ENCODE data around the gene ARHGEF3.

The ARHGEF3 gene, protein sequence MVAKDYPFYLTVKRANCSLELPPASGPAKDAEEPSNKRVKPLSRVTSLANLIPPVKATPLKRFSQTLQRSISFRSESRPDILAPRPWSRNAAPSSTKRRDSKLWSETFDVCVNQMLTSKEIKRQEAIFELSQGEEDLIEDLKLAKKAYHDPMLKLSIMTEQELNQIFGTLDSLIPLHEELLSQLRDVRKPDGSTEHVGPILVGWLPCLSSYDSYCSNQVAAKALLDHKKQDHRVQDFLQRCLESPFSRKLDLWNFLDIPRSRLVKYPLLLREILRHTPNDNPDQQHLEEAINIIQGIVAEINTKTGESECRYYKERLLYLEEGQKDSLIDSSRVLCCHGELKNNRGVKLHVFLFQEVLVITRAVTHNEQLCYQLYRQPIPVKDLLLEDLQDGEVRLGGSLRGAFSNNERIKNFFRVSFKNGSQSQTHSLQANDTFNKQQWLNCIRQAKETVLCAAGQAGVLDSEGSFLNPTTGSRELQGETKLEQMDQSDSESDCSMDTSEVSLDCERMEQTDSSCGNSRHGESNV

DNA sequence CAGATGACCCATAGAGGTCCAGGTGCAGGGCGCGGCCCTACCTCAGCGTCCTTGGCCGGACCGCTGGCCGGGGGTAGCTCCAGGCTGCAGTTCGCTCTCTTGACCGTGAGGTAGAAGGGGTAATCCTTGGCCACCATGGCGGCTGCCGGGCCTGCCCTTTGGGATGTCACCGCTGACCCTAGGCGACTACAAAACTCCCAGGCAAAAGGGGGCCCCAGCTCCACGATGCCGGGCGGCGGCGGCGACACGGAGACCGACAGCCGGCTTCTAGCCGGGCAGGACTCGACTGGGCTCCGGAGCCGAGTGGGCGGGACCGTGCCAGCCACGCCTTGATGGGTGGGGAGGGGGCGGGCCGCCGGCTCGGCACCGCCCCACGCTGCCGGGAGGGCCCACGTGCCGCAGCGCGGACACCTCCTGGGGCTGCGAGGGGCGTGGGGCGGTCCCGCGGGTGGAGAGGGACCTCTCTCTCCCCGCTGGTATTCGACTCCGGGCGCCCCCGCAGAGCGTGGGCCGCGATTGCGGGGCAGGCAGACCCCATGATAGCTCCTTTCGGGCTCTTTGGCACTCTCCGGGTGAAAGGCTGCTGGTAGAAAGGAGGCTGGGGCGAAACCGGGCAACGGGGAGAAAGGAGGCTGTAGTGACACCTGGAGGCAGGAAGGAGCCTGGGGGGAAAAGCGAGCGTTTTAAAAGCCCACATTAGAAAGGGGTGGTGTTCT lies at the start of gene ARHGEF3:
Gene ARHGEF3, minus strand, starts transcription at position 288 of the 716 bp plus-strand sequence. Its CDS starts 151 bp downstream, at position 137.
- peak within 1 kb of the TSS; percentile 84 for H3K4me3 ChIP-seq (ENCODE audit: low read length)
- no peaks in the 10 kb centered on the region for H3K27me3 ChIP-seq (ENCODE audit: control insufficient read depth, insufficient read depth, low read length)
- no peaks in the 10 kb centered on the region for H3K36me3 ChIP-seq (ENCODE audit: control insufficient read depth, insufficient read depth, low read length)
- H3K4me1 ChIP-seq (ENCODE audit: control insufficient read depth, insufficient read depth, low read length), result peaks cover 22% of the 10 kb centered on the region
- H3K27ac ChIP-seq (ENCODE audit: low read depth, low read length), result no peak within 1 kb of the TSS
- peak within 1 kb of the TSS; percentile 54 for H3K9ac ChIP-seq (ENCODE audit: low read length)

DNA sequence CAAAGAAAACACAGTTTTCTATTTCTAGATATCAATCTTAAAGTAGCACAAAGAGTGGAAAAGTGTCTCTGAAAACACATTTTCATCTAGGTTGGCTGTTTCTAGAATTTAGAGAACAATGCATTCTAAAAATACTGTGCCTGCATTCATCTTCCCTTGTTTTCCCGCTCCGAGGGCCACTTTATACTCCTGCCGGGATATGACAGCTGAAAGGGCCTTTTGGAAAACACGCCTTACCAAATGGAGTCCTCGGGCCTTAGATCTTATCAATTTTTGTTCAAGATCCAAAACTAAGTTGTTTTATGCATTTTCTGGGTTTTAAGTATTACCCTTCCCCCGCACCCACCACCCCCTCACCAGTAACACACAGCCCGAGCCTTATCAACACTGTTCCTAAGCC lies 47.9 kb upstream of the ARHGEF3 start:
- H3K27ac ChIP-seq (ENCODE audit: low read depth, low read length), result no peak overlapping the region
- no peak overlapping the region for H3K9ac ChIP-seq (ENCODE audit: low read length)
- no peak overlapping the region for H3K4me3 ChIP-seq (ENCODE audit: low read length)

DNA sequence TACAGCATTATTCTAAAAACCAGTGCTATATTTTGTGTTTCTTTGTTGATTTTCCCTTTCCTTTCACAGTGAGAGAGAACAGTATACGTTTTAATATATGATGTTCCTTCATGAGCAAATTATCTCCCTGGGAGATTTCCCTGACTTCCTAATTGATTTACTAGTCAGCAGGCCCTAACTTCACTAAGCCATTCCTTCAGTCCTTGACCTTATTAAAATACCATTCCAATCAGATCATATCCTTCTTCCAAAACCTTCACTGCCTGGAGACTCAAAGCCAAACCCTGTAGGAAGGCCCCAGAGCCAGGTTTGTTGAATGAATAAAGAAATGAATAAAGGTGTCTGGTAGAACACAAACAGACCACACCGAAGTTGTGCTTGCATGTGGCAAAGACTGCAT lies 43.8 kb upstream of the ARHGEF3 start:
- Histone ChIP-seq H3K27me3 (ENCODE audit: control insufficient read depth, insufficient read depth, low read length) (no peaks in the 10 kb centered on the region), H3K27ac (ENCODE audit: low read depth, low read length) (no peak overlapping the region), H3K4me3 (ENCODE audit: low read length) (no peak overlapping the region), H3K9ac (ENCODE audit: low read length) (no peak overlapping the region), H3K4me1 (ENCODE audit: control insufficient read depth, insufficient read depth, low read length) (no peaks in the 10 kb centered on the region), H3K36me3 (ENCODE audit: control insufficient read depth, insufficient read depth, low read length) (no peaks in the 10 kb centered on the region)

More for the DNA sequence above, 47.9 kb upstream of the ARHGEF3 start:
- H3K4me1 ChIP-seq (ENCODE audit: control insufficient read depth, insufficient read depth, low read length), result no peaks in the 10 kb centered on the region
- no peaks in the 10 kb centered on the region for H3K36me3 ChIP-seq (ENCODE audit: control insufficient read depth, insufficient read depth, low read length)
- H3K27me3 ChIP-seq (ENCODE audit: control insufficient read depth, insufficient read depth, low read length), result no peaks in the 10 kb centered on the region

DNA sequence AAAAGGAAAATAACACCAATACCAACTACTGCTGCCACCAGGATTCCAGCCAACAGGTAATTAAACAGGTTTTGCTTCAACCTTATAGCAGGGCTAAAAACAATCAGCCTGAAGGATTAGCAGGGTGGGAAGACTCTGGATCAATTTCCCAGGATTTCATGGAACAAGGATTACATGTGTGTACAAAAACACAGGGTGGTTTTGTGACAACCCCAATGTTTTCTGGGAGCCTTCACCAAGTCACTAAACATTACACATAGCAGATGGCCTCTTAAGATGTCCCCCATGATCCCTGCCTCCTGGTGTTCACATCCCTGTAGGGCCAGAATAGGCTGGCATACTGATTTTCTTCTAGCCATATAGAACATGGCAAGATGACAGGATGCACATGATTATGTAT lies 42.8 kb upstream of the ARHGEF3 start:
- H3K27ac ChIP-seq (ENCODE audit: low read depth, low read length), result no peak overlapping the region
- H3K4me3 ChIP-seq (ENCODE audit: low read length), result no peak overlapping the region
- no peak overlapping the region for H3K9ac ChIP-seq (ENCODE audit: low read length)
- no peaks in the 10 kb centered on the region for H3K27me3 ChIP-seq (ENCODE audit: control insufficient read depth, insufficient read depth, low read length)
- H3K36me3 ChIP-seq (ENCODE audit: control insufficient read depth, insufficient read depth, low read length), result no peaks in the 10 kb centered on the region
- no peaks in the 10 kb centered on the region for H3K4me1 ChIP-seq (ENCODE audit: control insufficient read depth, insufficient read depth, low read length)

DNA sequence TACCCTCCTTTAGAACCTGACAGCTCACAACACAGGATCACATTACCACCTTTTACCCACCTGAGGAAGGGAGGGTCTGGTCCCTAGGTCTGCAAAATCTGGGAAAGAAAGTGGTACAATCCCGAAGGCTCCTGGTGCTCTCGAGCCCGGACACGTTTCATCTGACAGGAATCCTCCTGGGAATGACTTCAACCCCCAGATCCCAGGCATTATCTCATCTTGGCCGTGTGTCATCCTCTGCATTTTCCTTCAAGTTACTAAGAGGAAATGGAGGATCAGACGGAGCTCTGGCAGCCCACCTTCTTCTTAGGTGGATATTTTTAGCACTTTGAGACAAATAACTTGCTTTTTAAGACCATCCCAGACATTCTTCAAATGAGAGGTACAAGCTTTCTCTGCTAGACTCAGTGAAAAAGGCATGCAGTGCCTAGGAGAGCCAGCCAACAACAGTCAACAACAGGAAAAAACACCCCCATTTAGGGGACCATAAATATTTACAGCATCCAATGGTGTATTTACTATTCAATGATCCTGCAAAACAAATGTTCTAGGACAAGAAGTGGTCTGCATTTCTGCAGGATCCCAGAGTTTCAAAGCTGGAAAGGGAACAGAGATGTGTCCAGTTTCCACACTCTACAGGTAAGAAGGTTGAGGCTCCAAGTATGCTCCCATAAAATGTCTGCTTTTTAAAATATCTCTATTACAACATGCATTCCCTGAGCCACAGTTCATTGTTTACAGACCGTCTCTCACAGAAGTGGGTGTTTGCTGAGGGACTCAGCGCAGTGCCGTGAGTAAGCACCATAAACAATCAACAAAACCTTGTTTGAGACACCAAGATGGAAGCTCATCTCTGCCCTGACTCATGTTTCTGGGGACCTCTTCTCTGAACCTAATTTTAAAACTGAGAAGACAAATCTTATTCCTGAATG lies 38.3 kb upstream of the ARHGEF3 start:
- Histone ChIP-seq H3K9ac (ENCODE audit: low read length) (no peak overlapping the region), H3K27ac (ENCODE audit: low read depth, low read length) (no peak overlapping the region), H3K4me3 (ENCODE audit: low read length) (no peak overlapping the region), H3K27me3 (ENCODE audit: control insufficient read depth, insufficient read depth, low read length) (no peaks in the 10 kb centered on the region), H3K36me3 (ENCODE audit: control insufficient read depth, insufficient read depth, low read length) (no peaks in the 10 kb centered on the region), H3K4me1 (ENCODE audit: control insufficient read depth, insufficient read depth, low read length) (no peaks in the 10 kb centered on the region)

DNA sequence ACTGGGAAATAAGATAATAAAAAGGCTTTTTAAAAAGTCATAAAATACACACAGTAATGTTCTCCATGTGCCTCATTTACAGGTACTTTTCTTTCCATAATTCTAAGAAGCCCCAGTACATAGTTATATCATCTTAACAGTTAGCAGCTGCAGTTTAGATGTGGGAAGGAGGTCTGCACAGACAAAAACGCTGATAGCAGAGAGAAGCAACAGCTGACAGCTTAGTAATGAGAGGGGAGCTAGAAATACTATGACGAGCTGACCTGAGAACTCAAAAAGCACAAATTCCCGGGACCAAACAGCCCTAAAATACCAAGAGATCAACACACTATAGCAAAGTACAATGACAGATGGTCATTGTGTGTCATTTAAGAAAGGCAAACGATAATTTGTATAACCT lies 36.7 kb upstream of the ARHGEF3 start:
- Histone ChIP-seq H3K36me3 (ENCODE audit: control insufficient read depth, insufficient read depth, low read length) (no peaks in the 10 kb centered on the region), H3K9ac (ENCODE audit: low read length) (no peak overlapping the region), H3K27me3 (ENCODE audit: control insufficient read depth, insufficient read depth, low read length) (no peaks in the 10 kb centered on the region), H3K4me1 (ENCODE audit: control insufficient read depth, insufficient read depth, low read length) (no peaks in the 10 kb centered on the region), H3K4me3 (ENCODE audit: low read length) (no peak overlapping the region), H3K27ac (ENCODE audit: low read depth, low read length) (no peak overlapping the region)

DNA sequence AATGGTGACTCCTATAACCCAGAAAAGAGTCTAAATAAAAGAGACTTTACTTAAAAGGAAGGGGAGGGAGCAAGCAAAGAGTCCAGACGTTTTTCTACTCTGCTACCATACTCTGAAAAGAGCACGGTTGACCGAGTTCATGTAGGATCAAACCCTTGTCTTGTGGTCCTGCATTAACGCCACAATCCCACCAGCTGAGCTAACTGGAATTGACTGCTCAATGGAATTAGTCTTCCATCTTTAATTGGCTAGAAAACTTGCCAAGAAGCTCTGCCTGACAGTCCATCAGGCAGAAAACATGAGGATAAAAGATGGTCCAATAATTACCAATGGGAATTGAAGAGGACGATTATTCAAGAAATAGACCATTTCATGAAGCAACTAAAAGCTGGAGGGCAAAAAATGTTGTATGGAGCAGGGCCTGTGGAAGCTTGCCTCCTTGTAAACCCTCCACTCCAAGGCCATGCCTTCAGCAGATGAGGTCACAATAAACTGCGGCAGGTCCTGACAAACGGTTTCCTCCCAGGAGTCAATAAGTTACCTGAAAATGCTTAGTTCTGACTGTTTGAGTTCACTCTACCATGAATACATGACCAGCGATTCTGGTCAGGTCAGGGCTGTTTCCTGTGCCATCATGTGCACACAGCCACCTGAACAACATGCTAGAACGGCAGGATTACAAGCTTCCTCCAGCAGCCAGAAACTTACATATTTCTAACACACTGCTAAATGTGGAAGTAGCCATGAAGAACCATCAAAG lies 35.6 kb upstream of the ARHGEF3 start:
- Histone ChIP-seq H3K4me1 (ENCODE audit: control insufficient read depth, insufficient read depth, low read length) (no peaks in the 10 kb centered on the region), H3K27ac (ENCODE audit: low read depth, low read length) (no peak overlapping the region), H3K36me3 (ENCODE audit: control insufficient read depth, insufficient read depth, low read length) (no peaks in the 10 kb centered on the region)

DNA sequence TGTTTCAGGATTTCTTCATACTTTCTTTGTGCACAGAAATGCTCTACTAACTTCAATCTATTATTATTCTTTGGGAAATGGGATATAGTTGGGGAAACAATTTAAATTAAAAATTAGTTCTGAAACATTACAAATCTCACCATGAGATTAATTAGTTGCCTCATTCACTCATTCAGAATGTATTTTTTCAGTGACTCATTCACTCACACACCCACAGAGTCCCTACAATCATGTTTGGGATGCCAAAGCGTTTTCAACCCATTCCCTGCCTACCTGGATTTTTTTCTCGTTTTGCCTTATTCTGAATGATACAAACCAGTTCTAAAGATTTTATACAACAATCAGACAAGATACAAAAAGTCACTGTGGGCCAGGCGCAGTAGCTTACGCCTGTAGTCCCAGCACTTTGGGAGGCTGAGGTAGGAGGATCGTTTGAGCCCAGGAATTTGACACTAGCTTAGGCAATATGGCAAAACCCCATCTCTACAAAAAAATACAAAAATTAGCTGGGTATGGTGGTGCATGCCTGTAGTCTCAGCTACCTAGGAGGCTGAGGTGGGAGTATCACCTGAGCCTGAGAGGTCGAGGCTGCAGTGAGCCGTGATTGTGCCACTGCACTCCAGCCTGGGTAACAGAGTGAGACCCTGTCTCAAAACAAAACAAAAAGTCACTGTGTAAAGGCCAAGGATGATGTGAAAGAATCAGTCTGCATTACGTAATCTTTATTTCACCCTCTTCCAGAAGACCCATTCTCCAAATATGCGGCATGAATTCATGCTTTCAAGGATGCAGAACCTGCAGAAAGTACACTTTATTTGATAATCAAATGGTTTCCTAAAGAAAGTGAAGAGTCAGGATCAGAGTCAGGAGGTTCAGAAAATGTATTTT lies 34.8 kb upstream of the ARHGEF3 start:
- no peak overlapping the region for H3K27ac ChIP-seq (ENCODE audit: low read depth, low read length)
- no peaks in the 10 kb centered on the region for H3K36me3 ChIP-seq (ENCODE audit: control insufficient read depth, insufficient read depth, low read length)
- H3K4me3 ChIP-seq (ENCODE audit: low read length), result no peak overlapping the region

More for the DNA sequence above, 35.6 kb upstream of the ARHGEF3 start:
- Histone ChIP-seq H3K27me3 (ENCODE audit: control insufficient read depth, insufficient read depth, low read length) (no peaks in the 10 kb centered on the region), H3K4me3 (ENCODE audit: low read length) (no peak overlapping the region), H3K9ac (ENCODE audit: low read length) (no peak overlapping the region)

DNA sequence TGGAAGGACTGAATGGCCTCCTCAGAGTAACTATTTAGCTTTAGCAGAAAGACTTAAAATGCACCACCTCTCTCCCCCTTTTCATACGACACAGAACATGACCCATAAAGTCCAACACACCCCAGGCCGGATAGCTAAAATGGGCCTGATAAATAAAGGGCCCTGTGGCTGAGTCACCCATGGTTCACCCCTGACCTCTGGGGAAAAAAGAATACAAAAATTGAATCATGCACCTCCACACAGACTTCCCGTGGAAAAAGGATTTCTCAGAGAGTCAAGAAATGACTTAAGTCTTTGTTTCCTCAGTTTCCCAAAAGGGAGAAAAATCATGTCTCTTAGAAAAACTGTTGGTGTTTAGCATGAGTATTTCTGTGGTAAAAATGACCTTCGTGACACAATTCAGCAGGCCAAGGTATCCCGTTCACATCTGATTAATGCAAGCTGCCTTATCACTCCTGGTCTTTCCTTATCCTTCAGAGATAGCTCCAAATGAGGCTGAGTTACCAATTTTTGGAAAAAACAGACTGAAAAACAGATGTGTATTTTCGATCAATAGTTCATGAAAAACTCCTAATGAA lies 34.0 kb upstream of the ARHGEF3 start:
- H3K9ac ChIP-seq (ENCODE audit: low read length), result no peak overlapping the region
- H3K4me3 ChIP-seq (ENCODE audit: low read length), result no peak overlapping the region
- H3K4me1 ChIP-seq (ENCODE audit: control insufficient read depth, insufficient read depth, low read length), result no peaks in the 10 kb centered on the region
- no peaks in the 10 kb centered on the region for H3K36me3 ChIP-seq (ENCODE audit: control insufficient read depth, insufficient read depth, low read length)
- H3K27me3 ChIP-seq (ENCODE audit: control insufficient read depth, insufficient read depth, low read length), result no peaks in the 10 kb centered on the region
- no peak overlapping the region for H3K27ac ChIP-seq (ENCODE audit: low read depth, low read length)

More for the DNA sequence above, 34.8 kb upstream of the ARHGEF3 start:
- H3K9ac ChIP-seq (ENCODE audit: low read length), result no peak overlapping the region
- H3K4me1 ChIP-seq (ENCODE audit: control insufficient read depth, insufficient read depth, low read length), result no peaks in the 10 kb centered on the region
- H3K27me3 ChIP-seq (ENCODE audit: control insufficient read depth, insufficient read depth, low read length), result no peaks in the 10 kb centered on the region

DNA sequence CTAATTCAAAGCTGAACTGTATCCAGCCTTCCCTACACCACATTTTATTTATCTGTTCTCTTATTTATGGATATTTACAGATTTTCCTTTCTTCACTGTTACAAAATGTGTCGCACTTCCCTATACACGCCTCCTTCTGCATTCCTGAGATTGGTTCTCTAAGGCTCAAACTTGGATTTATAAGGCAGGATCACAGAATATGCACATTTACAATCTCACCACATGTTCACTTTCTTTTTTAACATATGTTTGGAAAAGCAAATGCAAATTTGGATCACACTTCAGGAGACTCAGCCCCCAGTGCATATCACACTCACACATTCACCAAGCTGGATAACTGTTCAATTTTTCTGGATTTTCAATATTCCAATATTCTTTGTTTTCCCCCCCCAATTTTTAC lies 31.8 kb upstream of the ARHGEF3 start:
- H3K27me3 ChIP-seq (ENCODE audit: control insufficient read depth, insufficient read depth, low read length), result no peaks in the 10 kb centered on the region
- no peak overlapping the region for H3K9ac ChIP-seq (ENCODE audit: low read length)
- no peaks in the 10 kb centered on the region for H3K36me3 ChIP-seq (ENCODE audit: control insufficient read depth, insufficient read depth, low read length)
- no peak overlapping the region for H3K27ac ChIP-seq (ENCODE audit: low read depth, low read length)
- H3K4me3 ChIP-seq (ENCODE audit: low read length), result no peak overlapping the region
- H3K4me1 ChIP-seq (ENCODE audit: control insufficient read depth, insufficient read depth, low read length), result no peaks in the 10 kb centered on the region
